Measurements from ENCODE around the gene CFTR.

The CFTR gene

GRCh38 chr7:117538053-117538452, 58.2 kb downstream of the CFTR start:
- H3K36me3 ChIP-seq (replicated peaks), result no peaks in the 10 kb centered on the region
- in situ Hi-C loops (cut with HindIII; ENCODE audit: low pct_ligation_motif_present, low sequenced_read_pairs), result no loop called here

GRCh38 chr7:117544061-117544460, 64.2 kb downstream of the CFTR start:
- no peaks in the 10 kb centered on the region for H3K27me3 ChIP-seq (replicated peaks)
- DNase-seq, result no peak
- TF ChIP-seq CTCF (IDR thresholded peaks at IDR 0.05; ENCODE audit: low read depth, low read length, missing control alignments), result no peak
- in situ Hi-C loops (cut with HindIII; ENCODE audit: low pct_ligation_motif_present, low sequenced_read_pairs), result no loop called here
- H3K27ac ChIP-seq, result no peak overlapping the region
- H3K4me3 ChIP-seq (ENCODE audit: low read depth, low read length), result no peak overlapping the region
- no peaks in the 10 kb centered on the region for H3K36me3 ChIP-seq (replicated peaks)

More at GRCh38 chr7:117538053-117538452, 58.2 kb downstream of the CFTR start:
- H3K4me3 ChIP-seq (ENCODE audit: low read depth, low read length), result no peak overlapping the region
- no peak for DNase-seq
- no peak for TF ChIP-seq CTCF (IDR thresholded peaks at IDR 0.05; ENCODE audit: low read depth, low read length, missing control alignments)
- H3K27ac ChIP-seq, result no peak overlapping the region
- H3K27me3 ChIP-seq (replicated peaks), result no peaks in the 10 kb centered on the region

GRCh38 chr7:117548035-117548434, 68.2 kb downstream of the CFTR start:
- Histone ChIP-seq H3K4me3 (ENCODE audit: low read depth, low read length) (no peak overlapping the region), H3K27ac (no peak overlapping the region), H3K36me3 (replicated peaks) (no peaks in the 10 kb centered on the region), H3K27me3 (replicated peaks) (no peaks in the 10 kb centered on the region)
- no peak for DNase-seq
- in situ Hi-C loops (cut with HindIII; ENCODE audit: low pct_ligation_motif_present, low sequenced_read_pairs), result no loop called here
- TF ChIP-seq CTCF (IDR thresholded peaks at IDR 0.05; ENCODE audit: low read depth, low read length, missing control alignments), result no peak

- no peak overlapping the region for H3K27ac ChIP-seq
- TF ChIP-seq CTCF (IDR thresholded peaks at IDR 0.05; ENCODE audit: low read depth, low read length, missing control alignments), result no peak
- no peak overlapping the region for H3K4me3 ChIP-seq (ENCODE audit: low read depth, low read length)
- no peaks in the 10 kb centered on the region for H3K27me3 ChIP-seq (replicated peaks)
- in situ Hi-C loops (cut with HindIII; ENCODE audit: low pct_ligation_motif_present, low sequenced_read_pairs), result no loop called here
- no peak for DNase-seq
- H3K36me3 ChIP-seq (replicated peaks), result no peaks in the 10 kb centered on the region
These were observed 70.8 kb downstream of the CFTR start for GRCh38 chr7:117550625-117551024.

- no peak for DNase-seq
- in situ Hi-C loops (cut with HindIII; ENCODE audit: low pct_ligation_motif_present, low sequenced_read_pairs), result no loop called here
- Histone ChIP-seq H3K4me3 (ENCODE audit: low read depth, low read length) (no peak overlapping the region), H3K27me3 (replicated peaks) (no peaks in the 10 kb centered on the region), H3K27ac (no peak overlapping the region), H3K36me3 (replicated peaks) (no peaks in the 10 kb centered on the region)
- no peak for TF ChIP-seq CTCF (IDR thresholded peaks at IDR 0.05; ENCODE audit: low read depth, low read length, missing control alignments)
These were observed 72.8 kb downstream of the CFTR start for GRCh38 chr7:117552660-117553059.

- no peak for TF ChIP-seq CTCF (IDR thresholded peaks at IDR 0.05; ENCODE audit: low read depth, low read length, missing control alignments)
- no peaks in the 10 kb centered on the region for H3K27me3 ChIP-seq (replicated peaks)
- H3K27ac ChIP-seq, result no peak overlapping the region
- H3K4me3 ChIP-seq (ENCODE audit: low read depth, low read length), result no peak overlapping the region
- no peak for DNase-seq
- H3K36me3 ChIP-seq (replicated peaks), result no peaks in the 10 kb centered on the region
- in situ Hi-C loops (cut with HindIII; ENCODE audit: low pct_ligation_motif_present, low sequenced_read_pairs), result no loop called here
These were observed 75.4 kb downstream of the CFTR start for GRCh38 chr7:117555260-117555659.

Measured in brain microvascular endothelial cell (primary cell).